Activated T-helper 1 cell treated with anti-CD3 and anti-CD28 coated beads, Interleukin-2, amount 50 U/mL, for 16 hours (primary cell): ENCODE measurements around the gene COL1A2.

Experiments
- DNase-seq, 2 donors: peaks; one replicate each; pipeline ENCODE4 v3.0.0-alpha.2; 2020; ENCODE audit warnings: low read depth in 1 of 2, low spot score in 1 of 2

Gene COL1A2

GRCh38 chr7:94477878-94478277 is 83.2 kb downstream of the COL1A2 start:
- no peak for DNase-seq

- no peak for DNase-seq
Observed at GRCh38 chr7:94478648-94479214, 84.0 kb downstream of the COL1A2 start.
